ENCODE results near the gene MRPL14. TPM values are rescaled to one million over a fixed set of nuclear protein-coding genes. Genes with fewer than 3 reads are reported as not detected.

The MRPL14 gene
- total and polyA plus RNA-seq, 10 of the 15 experiments (the other 5 are each of a cell fraction or from before 2014, with no cell fraction given), result 80.5 to 294 (median 122) TPM

GRCh38 chr6:44074813-44075646 is 52.2 kb downstream of the MRPL14 start:
- in situ Hi-C loops (cut with MboI) (loop anchor here (5.0 kb wide), 3 partner anchors 303 to 408 kb away; partner anchors contain the start of gene VEGFA), intact Hi-C loops (cut with micrococcal nuclease; ENCODE audit: unreplicated experiment) (loop anchor here (1.0 to 10.0 kb wide), 5 partner anchors 74 to 620 kb away; partner anchors contain the start of gene DLK2)
- H3K36me3 ChIP-seq (ENCODE audit: control insufficient read depth in 2 of 2, insufficient read depth in 2 of 2, low read length in 1 of 2), result no peaks in the 10 kb centered on the region
- no peak for FAIRE-seq
- H3K4me1 ChIP-seq (ENCODE audit: control insufficient read depth, insufficient read depth, low read length), result peaks cover 52% of the 10 kb centered on the region
- TF ChIP-seq SUPT20H (IDR thresholded peaks at IDR 0.05; ENCODE audit: borderline replicate concordance, control insufficient read depth, low read depth, low read length), result no peak
- peak; percentile 54 for TF ChIP-seq ZNF687 (IDR thresholded peaks at IDR 0.05)
- peak; percentile 66; the same call in 1 of the 2 replicates for TF ChIP-seq LARP7 (IDR thresholded peaks at IDR 0.05)
- WGBS (ENCODE audit: insufficient coverage, insufficient replicate concordance, low lambda C conversion rate, missing lambda C conversion rate), result 27% methylated on average over 9 of the region's 9 CpGs
- ChIA-PET SMC1A (ENCODE audit: uncharacterized antibody, unreplicated experiment) (interaction anchor here (0.9 to 5.5 kb wide), 23 partner anchors 11 to 445 kb away, joined by 3 to 50 read pairs (median 4); partner anchors contain the start of genes GTPBP2 and VEGFA), POLR2A (interaction anchor here (1.0 to 11.0 kb wide), 10 partner anchors 8 to 350 kb away, joined by 3 to 97 read pairs (median 8); partner anchors contain the start of gene VEGFA), CTCF (interaction anchor here (0.7 to 12.9 kb wide), 41 partner anchors 10 to 556 kb away, joined by 3 to 264 read pairs (median 5); partner anchors contain the start of genes GTPBP2, MRPS18A and VEGFA), RAD21 (ENCODE audit: unreplicated experiment) (interaction anchor here (0.7 to 11.0 kb wide), 13 partner anchors 8 to 446 kb away, joined by 3 to 179 read pairs (median 8); partner anchors contain the start of genes GTPBP2 and VEGFA)
- H4K20me1 ChIP-seq (ENCODE audit: control insufficient read depth, insufficient read depth), result no peaks in the 10 kb centered on the region
- no TSS peak for BruUV-seq (replicated peaks)
- H3K4me3 ChIP-seq, result peak overlapping the region; percentile 92; the same call in 1 of the 2 replicates
- peak; percentile 13 for ATAC-seq
- DNase-seq (ENCODE audit: low read depth, low spot score), result no peak
- peak overlapping the region; percentile 6; the same call in 1 of the 2 replicates for H2AFZ ChIP-seq (ENCODE audit: control insufficient read depth, low read depth, low read length)
- peaks cover 13% of the 10 kb centered on the region for H3K79me2 ChIP-seq (ENCODE audit: control insufficient read depth, insufficient read depth, low read length)
- peak overlapping the region; percentile 85; the same call in 1 of the 2 replicates for H3K27ac ChIP-seq (ENCODE audit: control insufficient read depth, insufficient read depth)
- no peaks in the 10 kb centered on the region for H3K9me3 ChIP-seq (replicated peaks; ENCODE audit: control insufficient read depth, insufficient read depth, low read length)
- no peaks in the 10 kb centered on the region for H3K27me3 ChIP-seq (replicated peaks in 1 of 2; ENCODE audit: control insufficient read depth in 2 of 2, insufficient read depth in 2 of 2, low read length in 1 of 2)
- peak overlapping the region; percentile 21 for H3K9ac ChIP-seq (ENCODE audit: control insufficient read depth, insufficient read depth, low read length)
- H3K4me2 ChIP-seq (ENCODE audit: control insufficient read depth, insufficient read depth), result peak overlapping the region; percentile 94

Measured in GM12878 (cell line).